ENCODE measurements around the gene DYNC2LI1.

Gene DYNC2LI1

GRCh38 chr2:43763091-43763490, 10.7 kb upstream of the DYNC2LI1 start:
- DNase-seq (ENCODE audit: low spot score) = no peak

- DNase-seq (ENCODE audit: low spot score) = no peak
Observed at GRCh38 chr2:43764086-43764705, 9.6 kb upstream of the DYNC2LI1 start.

GRCh38 chr2:43766006-43766405, 7.8 kb upstream of the DYNC2LI1 start:
- DNase-seq (ENCODE audit: low spot score) = no peak

GRCh38 chr2:43774617-43775016, 778 bp downstream of the DYNC2LI1 start:
- DNase-seq (ENCODE audit: low spot score) = no peak

- DNase-seq (ENCODE audit: low spot score) = no peak
Observed at GRCh38 chr2:43776324-43776723, 2.5 kb downstream of the DYNC2LI1 start.

- no peak for DNase-seq (ENCODE audit: low spot score)
Observed at GRCh38 chr2:43777306-43777926, 3.6 kb downstream of the DYNC2LI1 start.

- DNase-seq (ENCODE audit: low spot score) = no peak
Observed at GRCh38 chr2:43778233-43778632, 4.4 kb downstream of the DYNC2LI1 start.

- no peak for DNase-seq (ENCODE audit: low spot score)
Observed at GRCh38 chr2:43787895-43788294, 14.1 kb downstream of the DYNC2LI1 start.

- no peak for DNase-seq (ENCODE audit: low spot score)
Observed at GRCh38 chr2:43788646-43789045, 14.8 kb downstream of the DYNC2LI1 start.

- no peak for DNase-seq (ENCODE audit: low spot score)
Observed at GRCh38 chr2:43790147-43790546, 16.3 kb downstream of the DYNC2LI1 start.

- DNase-seq (ENCODE audit: low spot score) = no peak
Observed at GRCh38 chr2:43791035-43791765, 17.4 kb downstream of the DYNC2LI1 start.

- DNase-seq (ENCODE audit: low spot score) = no peak
Observed at GRCh38 chr2:43792653-43793052, 18.8 kb downstream of the DYNC2LI1 start.

- no peak for DNase-seq (ENCODE audit: low spot score)
Observed at GRCh38 chr2:43794956-43795355, 21.1 kb downstream of the DYNC2LI1 start.

- DNase-seq (ENCODE audit: low spot score) = no peak
Observed at GRCh38 chr2:43796206-43796605, 22.4 kb downstream of the DYNC2LI1 start.

GRCh38 chr2:43798300-43798699, 24.5 kb downstream of the DYNC2LI1 start:
- peak; percentile 49 for DNase-seq (ENCODE audit: low spot score)

- no peak for DNase-seq (ENCODE audit: low spot score)
Observed at GRCh38 chr2:43800894-43801293, 27.1 kb downstream of the DYNC2LI1 start.

- no peak for DNase-seq (ENCODE audit: low spot score)
Observed at GRCh38 chr2:43802135-43802534, 28.3 kb downstream of the DYNC2LI1 start.

- DNase-seq (ENCODE audit: low spot score) = no peak
Observed at GRCh38 chr2:43803113-43803512, 29.3 kb downstream of the DYNC2LI1 start.

- no peak for DNase-seq (ENCODE audit: low spot score)
Observed at GRCh38 chr2:43806719-43807031, 32.8 kb downstream of the DYNC2LI1 start.

- DNase-seq (ENCODE audit: low spot score) = no peak
Observed at GRCh38 chr2:43810452-43810851, 36.6 kb downstream of the DYNC2LI1 start.

- DNase-seq (ENCODE audit: low spot score) = no peak
Observed at GRCh38 chr2:43810888-43811287, 37.0 kb downstream of the DYNC2LI1 start.

GRCh38 chr2:43812006-43812405, 38.2 kb downstream of the DYNC2LI1 start:
- DNase-seq (ENCODE audit: low spot score) = no peak

GRCh38 chr2:43812947-43813346, 39.1 kb downstream of the DYNC2LI1 start:
- DNase-seq (ENCODE audit: low spot score) = no peak

GRCh38 chr2:43814711-43815110, 40.9 kb downstream of the DYNC2LI1 start:
- no peak for DNase-seq (ENCODE audit: low spot score)

Data from iPS-NIHi11 (cell line).